Natural killer cell treated with Interleukin-12 subunit alpha and Interleukin-12 subunit beta and Interleukin-15 and Interleukin-18, amount 100 ng/mL, for 72 hours (primary cell): Measurements from ENCODE around the gene ITGA11. TPM values are rescaled to one million over a fixed set of nuclear protein-coding genes. Genes with fewer than 3 reads are reported as not detected.
"Not testable (repeated sequence)": the region's sequence is repeated elsewhere in the genome, so short reads cannot be mapped to it uniquely, and the experiment has no call there.

ENCODE experiments used
- ATAC-seq, 2 donors: fragments of 150-1000 bp; cut with Tn5 transposase in 1 of 2; sonication (Bioruptor Pico), chemical (Tn5 transposase) in 1 of 2; 2 replicates each; pipeline ENCODE4 v1.10.0; 2021
- DNase-seq: peaks from one replicate; pipeline ENCODE4 v3.0.0; 2022; ENCODE audit warnings: low spot score
- H3K27ac Mint-ChIP-seq, 2 donors: 1 replicate in 1 of 2; 2 replicates in 1 of 2; pipeline ENCODE4 v1.8.0; 2022; ENCODE audit warnings: mixed read lengths in 2 of 2, mild to moderate bottlenecking in 1 of 2, moderate library complexity in 1 of 2
- H3K27me3 Mint-ChIP-seq, 2 donors: 1 replicate in 1 of 2; 2 replicates in 1 of 2; pipeline ENCODE4 v1.8.0; 2022; ENCODE audit warnings: mixed read lengths in 2 of 2
- H3K36me3 Mint-ChIP-seq: one replicate; pipeline ENCODE4 v1.8.0; 2022; ENCODE audit warnings: mixed read lengths
- H3K4me1 Mint-ChIP-seq, 2 donors: 1 replicate in 1 of 2; 2 replicates in 1 of 2; pipeline ENCODE4 v1.8.0; 2022; ENCODE audit warnings: low read depth in 2 of 2, mixed read lengths in 2 of 2, mild to moderate bottlenecking in 1 of 2
- H3K4me3 Mint-ChIP-seq: one replicate; pipeline ENCODE4 v1.8.0; 2022; ENCODE audit warnings: mixed read lengths
- H3K9me3 Mint-ChIP-seq: 2 replicates; pipeline ENCODE4 v1.8.0; 2022; ENCODE audit warnings: mixed read lengths
- total RNA-seq, 2 donors: library from RNA; stranded (reverse); gene quantifications; one replicate each; pipeline ENCODE4 v1.2.3, GENCODE V29; 2022

Gene ITGA11
- total RNA-seq, 2 donors from 2014 or later, result 0.17 to 0.98 TPM

GRCh38 chr15:68425428-68426060 is 6.4 kb downstream of the ITGA11 start:
- ATAC-seq (no peak), DNase-seq (no peak)
- no peak overlapping the region for H3K27ac Mint-ChIP-seq
- H3K27me3 Mint-ChIP-seq, result peaks cover 32 to 50% of the 10 kb centered on the region in 2 donors
- H3K4me1 Mint-ChIP-seq, result no peaks in the 10 kb centered on the region
- H3K4me3 Mint-ChIP-seq, result no peak overlapping the region
- H3K36me3 Mint-ChIP-seq, result no peaks in the 10 kb centered on the region
- no peaks in the 10 kb centered on the region for H3K9me3 Mint-ChIP-seq

GRCh38 chr15:68424754-68425390 is 7.1 kb downstream of the ITGA11 start:
- ATAC-seq, result no peak
- Mint-ChIP-seq H3K27ac (no peak overlapping the region), H3K36me3 (no peaks in the 10 kb centered on the region), H3K27me3 (peaks cover 29 to 46% of the 10 kb centered on the region in 2 donors), H3K4me1 (no peaks in the 10 kb centered on the region), H3K9me3 (no peaks in the 10 kb centered on the region), H3K4me3 (no peak overlapping the region)
- no peak for DNase-seq

- DNase-seq, result no peak
- Mint-ChIP-seq H3K27ac (no peak overlapping the region), H3K9me3 (no peaks in the 10 kb centered on the region), H3K36me3 (no peaks in the 10 kb centered on the region), H3K27me3 (peaks cover 18 to 34% of the 10 kb centered on the region in 2 donors), H3K4me1 (no peaks in the 10 kb centered on the region), H3K4me3 (no peak overlapping the region)
- ATAC-seq, result no peak
These were observed 8.3 kb downstream of the ITGA11 start for GRCh38 chr15:68423359-68424296.

DNA sequence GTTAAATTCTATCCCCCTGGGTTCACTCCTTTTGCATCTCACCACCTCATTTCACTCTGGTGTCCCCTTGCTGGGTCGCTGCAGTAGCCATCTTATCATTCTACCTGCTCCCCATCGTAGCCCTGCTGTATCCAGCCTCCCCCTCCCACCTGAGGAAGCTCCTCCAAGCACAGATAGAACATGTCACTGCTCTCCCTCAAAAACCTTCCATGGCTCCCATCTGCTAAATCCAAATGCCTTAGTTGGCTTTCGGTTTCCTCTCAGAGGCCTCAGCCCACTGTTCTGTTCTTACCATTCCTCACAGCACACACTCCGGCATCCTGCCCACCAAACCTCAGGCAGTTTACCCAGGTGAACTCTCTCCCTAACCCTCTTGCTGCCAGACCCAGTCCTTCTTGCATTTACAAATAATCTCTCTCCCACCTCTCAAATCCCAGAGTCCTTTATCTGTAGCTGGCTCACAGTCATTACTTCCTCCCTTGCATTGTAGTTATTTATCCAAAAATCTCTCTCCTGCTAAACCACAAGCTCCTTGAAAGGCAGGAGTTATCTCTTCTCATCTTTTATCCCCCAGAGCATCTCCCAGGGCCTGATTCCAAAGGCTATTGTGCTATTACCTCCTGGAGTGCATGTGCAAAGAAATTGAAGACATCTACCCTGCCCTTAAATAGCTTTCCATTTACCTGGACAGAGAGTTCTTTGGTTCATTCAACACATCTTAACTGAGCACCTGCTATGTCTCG is 9.4 kb downstream of the ITGA11 start:
- H3K27me3 Mint-ChIP-seq, result peaks cover 12 to 29% of the 10 kb centered on the region in 2 donors
- not testable (repeated sequence) for H3K4me1 Mint-ChIP-seq, H3K36me3 Mint-ChIP-seq, DNase-seq, H3K9me3 Mint-ChIP-seq, H3K4me3 Mint-ChIP-seq, H3K27ac Mint-ChIP-seq, ATAC-seq

DNA sequence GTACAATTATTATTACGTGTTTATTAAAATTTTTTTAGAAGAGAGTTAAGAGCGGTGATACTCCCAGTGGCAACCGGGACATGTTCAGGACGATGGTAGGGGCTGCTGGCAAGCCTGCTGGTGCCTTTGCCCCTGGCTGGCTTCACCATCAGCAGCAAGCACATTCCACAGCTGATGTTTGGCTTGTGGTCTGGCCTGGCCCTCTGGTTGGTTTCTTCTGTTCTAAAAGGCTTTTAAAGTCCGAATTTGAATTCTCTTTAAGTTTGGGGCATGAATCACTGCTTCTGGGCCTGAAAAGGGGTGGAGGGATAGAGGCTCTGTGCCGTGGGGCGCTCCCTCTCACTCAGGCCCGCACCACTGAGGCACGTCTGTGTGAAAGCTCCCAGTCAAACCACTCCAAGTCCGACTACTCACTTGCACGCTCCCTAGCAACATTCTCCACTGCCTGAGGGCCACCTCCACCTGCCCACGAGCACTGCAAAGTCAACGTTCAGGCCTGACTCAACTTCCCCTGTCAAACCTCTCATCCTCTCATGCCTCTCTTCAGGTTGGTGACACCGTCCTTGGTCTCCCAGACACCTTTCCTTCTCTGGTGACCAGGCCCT is 10.1 kb downstream of the ITGA11 start:
- ATAC-seq (no peak), DNase-seq (no peak)
- H3K4me1 Mint-ChIP-seq, result no peaks in the 10 kb centered on the region
- no peaks in the 10 kb centered on the region for H3K9me3 Mint-ChIP-seq
- no peaks in the 10 kb centered on the region for H3K36me3 Mint-ChIP-seq
- H3K27me3 Mint-ChIP-seq, result peaks cover 12 to 29% of the 10 kb centered on the region in 2 donors
- no peak overlapping the region for H3K27ac Mint-ChIP-seq
- H3K4me3 Mint-ChIP-seq, result no peak overlapping the region

GRCh38 chr15:68421115-68421551 is 10.8 kb downstream of the ITGA11 start:
- H3K27ac Mint-ChIP-seq, result no peak overlapping the region
- H3K4me3 Mint-ChIP-seq, result no peak overlapping the region
- no peaks in the 10 kb centered on the region for H3K9me3 Mint-ChIP-seq
- DNase-seq (no peak), ATAC-seq (no peak)
- no peaks in the 10 kb centered on the region for H3K4me1 Mint-ChIP-seq
- no peaks in the 10 kb centered on the region for H3K36me3 Mint-ChIP-seq
- H3K27me3 Mint-ChIP-seq, result peaks cover 12 to 29% of the 10 kb centered on the region in 2 donors

DNA sequence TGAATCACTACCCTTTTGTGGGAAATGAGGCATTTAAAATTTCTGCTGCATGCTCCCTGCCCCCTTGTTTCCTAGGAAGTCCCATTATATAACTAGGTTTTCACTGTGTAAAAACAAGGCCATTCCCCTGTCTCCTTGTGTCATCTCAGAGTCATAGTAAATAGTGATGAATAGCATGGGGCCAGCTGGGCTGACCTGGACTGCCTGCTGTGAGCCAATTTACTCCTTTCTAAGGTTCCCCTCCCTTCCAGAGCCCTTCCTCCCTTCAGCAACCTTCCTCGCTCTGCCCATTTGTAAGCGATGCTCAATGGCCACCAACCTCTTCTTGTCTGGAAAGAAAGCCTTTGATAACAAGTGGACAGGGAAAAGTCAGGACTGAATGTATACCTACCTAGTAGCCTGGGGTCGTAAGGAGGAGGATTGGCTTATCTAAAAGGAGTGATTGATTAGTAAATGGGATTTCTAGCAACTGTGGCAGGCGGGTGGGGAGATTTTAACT is 11.7 kb downstream of the ITGA11 start:
- H3K36me3 Mint-ChIP-seq, result no peaks in the 10 kb centered on the region
- no peak overlapping the region for H3K4me3 Mint-ChIP-seq
- H3K9me3 Mint-ChIP-seq, result no peaks in the 10 kb centered on the region
- ATAC-seq (no peak), DNase-seq (no peak)
- no peak overlapping the region for H3K27ac Mint-ChIP-seq
- no peaks in the 10 kb centered on the region for H3K4me1 Mint-ChIP-seq
- peaks cover 12 to 29% of the 10 kb centered on the region in 2 donors for H3K27me3 Mint-ChIP-seq

- H3K27ac Mint-ChIP-seq, result no peak overlapping the region
- DNase-seq (no peak), ATAC-seq (no peak)
- no peaks in the 10 kb centered on the region for H3K4me1 Mint-ChIP-seq
- H3K9me3 Mint-ChIP-seq, result no peaks in the 10 kb centered on the region
- no peaks in the 10 kb centered on the region for H3K36me3 Mint-ChIP-seq
- H3K27me3 Mint-ChIP-seq, result peaks cover 12 to 29% of the 10 kb centered on the region in 2 donors
- H3K4me3 Mint-ChIP-seq, result no peak overlapping the region
These were observed 12.4 kb downstream of the ITGA11 start for GRCh38 chr15:68419301-68420175.

GRCh38 chr15:68418611-68419161 is 13.3 kb downstream of the ITGA11 start:
- Mint-ChIP-seq H3K27me3 (peaks cover 12 to 29% of the 10 kb centered on the region in 2 donors), H3K36me3 (no peaks in the 10 kb centered on the region), H3K9me3 (no peaks in the 10 kb centered on the region), H3K4me3 (no peak overlapping the region), H3K4me1 (no peaks in the 10 kb centered on the region), H3K27ac (no peak overlapping the region)
- no peak for DNase-seq
- no peak for ATAC-seq

DNA sequence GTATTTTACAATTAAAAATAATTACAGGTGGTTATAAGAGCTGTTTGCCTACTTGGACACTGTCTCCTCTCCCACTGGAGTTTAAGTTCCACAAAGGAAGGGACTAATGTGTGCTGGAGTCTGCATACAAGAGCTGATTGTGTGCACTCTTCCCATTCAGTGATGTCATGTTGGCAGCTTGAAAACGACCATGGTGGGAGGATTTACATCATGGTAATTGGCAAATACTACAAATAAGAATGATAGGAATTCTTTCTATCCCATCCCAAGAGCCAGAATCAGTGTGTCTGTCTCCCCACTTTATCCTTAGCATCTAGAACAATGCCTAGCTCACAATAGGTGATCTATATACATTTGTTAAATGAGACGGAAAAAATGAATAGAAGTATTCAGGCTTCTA is 14.1 kb downstream of the ITGA11 start:
- no peaks in the 10 kb centered on the region for H3K36me3 Mint-ChIP-seq
- no peak for ATAC-seq
- no peak overlapping the region for H3K4me3 Mint-ChIP-seq
- no peak overlapping the region for H3K27ac Mint-ChIP-seq
- no peaks in the 10 kb centered on the region for H3K4me1 Mint-ChIP-seq
- H3K27me3 Mint-ChIP-seq, result peaks cover 12 to 26% of the 10 kb centered on the region in 2 donors
- DNase-seq, result no peak
- no peaks in the 10 kb centered on the region for H3K9me3 Mint-ChIP-seq

DNA sequence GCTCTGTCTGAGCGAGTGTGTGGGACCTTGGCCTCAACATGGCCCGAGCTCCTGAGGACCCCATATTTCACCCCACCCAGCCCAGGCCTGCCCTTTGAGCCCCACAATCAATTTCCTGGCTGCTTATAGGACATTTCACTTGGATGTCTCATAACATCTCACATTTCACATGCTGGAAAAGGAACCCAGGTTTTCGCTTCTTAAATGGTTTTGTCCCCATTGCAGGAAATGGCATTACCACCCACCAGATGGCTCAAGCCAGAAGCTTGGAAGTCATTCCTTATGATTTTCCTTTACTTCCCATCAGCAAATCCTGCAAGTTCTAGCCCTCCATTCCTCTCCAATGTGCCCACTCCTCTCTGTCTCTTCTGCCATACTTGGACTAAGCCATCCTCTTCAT is 14.9 kb downstream of the ITGA11 start:
- no peak overlapping the region for H3K4me3 Mint-ChIP-seq
- no peak for DNase-seq
- H3K4me1 Mint-ChIP-seq, result no peaks in the 10 kb centered on the region
- no peaks in the 10 kb centered on the region for H3K36me3 Mint-ChIP-seq
- H3K9me3 Mint-ChIP-seq, result no peaks in the 10 kb centered on the region
- peaks cover 8 to 18% of the 10 kb centered on the region in 2 donors for H3K27me3 Mint-ChIP-seq
- no peak for ATAC-seq
- no peak overlapping the region for H3K27ac Mint-ChIP-seq

DNA sequence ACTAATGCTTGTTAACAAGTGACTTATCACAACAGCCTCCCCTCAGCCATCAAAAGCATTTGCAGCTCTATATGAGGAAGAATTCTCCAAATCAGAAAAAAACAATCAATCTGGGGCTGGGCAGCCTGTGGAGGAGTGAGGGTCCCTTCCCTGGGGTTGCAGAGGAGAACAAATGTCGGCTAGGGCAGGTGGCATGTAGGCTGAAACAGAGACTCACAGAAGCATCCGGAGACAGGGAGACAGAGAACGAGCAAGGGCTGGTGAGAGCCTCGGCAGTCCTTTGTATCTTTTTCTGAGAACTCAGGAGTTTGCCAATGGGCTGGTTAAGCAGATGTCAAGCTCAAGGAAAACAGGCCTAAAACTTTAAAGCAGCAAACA is 15.8 kb downstream of the ITGA11 start:
- Mint-ChIP-seq H3K27me3 (peaks cover 8 to 16% of the 10 kb centered on the region in 2 donors), H3K27ac (no peak overlapping the region), H3K4me1 (no peaks in the 10 kb centered on the region), H3K9me3 (no peaks in the 10 kb centered on the region), H3K4me3 (no peak overlapping the region), H3K36me3 (no peaks in the 10 kb centered on the region)
- ATAC-seq, result no peak
- DNase-seq, result no peak
